ENCODE results near the gene AQP2.

GRCh38 chr12:49920915-49921286 is 29.6 kb upstream of the AQP2 start:
- TF ChIP-seq CTCF (IDR thresholded peaks at IDR 0.05) (no peak), POLR2AphosphoS5 (IDR thresholded peaks at IDR 0.05) (no peak)

Data from gastroesophageal sphincter (tissue), 3 donors.